ENCODE measurements around the gene STK32A. TPM values are rescaled to one million over a fixed set of nuclear protein-coding genes. Genes with fewer than 3 reads are reported as not detected.

Gene STK32A
- total RNA-seq, 1 experiment from 2014 or later = 1.2 TPM

DNA sequence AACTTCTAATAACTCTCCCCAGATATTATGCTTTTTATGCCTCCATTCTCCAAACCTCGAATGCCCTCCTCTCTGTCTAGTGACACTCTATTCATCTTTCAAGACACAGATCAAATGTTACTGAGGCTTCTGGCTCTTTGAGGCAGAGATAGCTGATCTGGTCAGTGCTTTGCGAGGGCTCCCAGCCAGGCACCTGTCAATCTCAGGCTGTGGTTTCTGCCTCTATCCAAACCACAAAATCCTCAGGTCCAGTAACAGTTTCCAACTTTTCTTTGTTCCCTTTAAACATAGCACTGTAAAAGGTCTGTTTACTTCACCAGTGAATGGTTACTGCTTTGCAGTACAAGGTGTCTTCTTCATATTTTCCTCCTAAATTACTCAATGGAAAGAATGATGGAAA lies 11.5 kb upstream of the STK32A start:
- DNase-seq (ENCODE audit: low read depth, low spot score) (no peak), ATAC-seq (no peak)
- no peak overlapping the region for H3K27ac ChIP-seq (ENCODE audit: low read depth, low read length)
- ChIA-PET RAD21 (ENCODE audit: low non-redundant PET in 1 of 2, low total read pairs in 2 of 2, uncharacterized antibody in 2 of 2, unreplicated experiment in 2 of 2) (interaction anchor here (1.9 to 2.1 kb wide), 2 partner anchors 146 kb away, joined by 6 to 19 read pairs; no protein-coding TSS in a partner anchor), CTCF (interaction anchor here (0.6 to 2.2 kb wide), 6 partner anchors 21 to 355 kb away, joined by 3 to 102 read pairs (median 6); no protein-coding TSS in a partner anchor), POLR2A (interaction anchor here (1.4 kb wide), 1 partner anchor 146 kb away, joined by 7 read pairs; no protein-coding TSS in a partner anchor)
- no peaks in the 10 kb centered on the region for H3K79me2 ChIP-seq (ENCODE audit: insufficient read depth, low read length)
- no TSS peak for BruUV-seq (replicated peaks)
- H3K4me2 ChIP-seq (ENCODE audit: low read length) = no peak overlapping the region
- no peak overlapping the region for H2AFZ ChIP-seq (ENCODE audit: low read depth, low read length, poor library complexity, severe bottlenecking)
- no peaks in the 10 kb centered on the region for H3K36me3 ChIP-seq (ENCODE audit: control insufficient read depth in 1 of 2, insufficient read depth in 2 of 2, low read length in 2 of 2)
- no peaks in the 10 kb centered on the region for H3K9me2 ChIP-seq (ENCODE audit: insufficient read depth)
- H4K20me1 ChIP-seq (ENCODE audit: insufficient read depth) = no peaks in the 10 kb centered on the region
- peaks cover 24% of the 10 kb centered on the region; the same call in 1 of the 2 replicates for H3K27me3 ChIP-seq (ENCODE audit: insufficient read depth, low read length)
- TF ChIP-seq, protein P1, sequence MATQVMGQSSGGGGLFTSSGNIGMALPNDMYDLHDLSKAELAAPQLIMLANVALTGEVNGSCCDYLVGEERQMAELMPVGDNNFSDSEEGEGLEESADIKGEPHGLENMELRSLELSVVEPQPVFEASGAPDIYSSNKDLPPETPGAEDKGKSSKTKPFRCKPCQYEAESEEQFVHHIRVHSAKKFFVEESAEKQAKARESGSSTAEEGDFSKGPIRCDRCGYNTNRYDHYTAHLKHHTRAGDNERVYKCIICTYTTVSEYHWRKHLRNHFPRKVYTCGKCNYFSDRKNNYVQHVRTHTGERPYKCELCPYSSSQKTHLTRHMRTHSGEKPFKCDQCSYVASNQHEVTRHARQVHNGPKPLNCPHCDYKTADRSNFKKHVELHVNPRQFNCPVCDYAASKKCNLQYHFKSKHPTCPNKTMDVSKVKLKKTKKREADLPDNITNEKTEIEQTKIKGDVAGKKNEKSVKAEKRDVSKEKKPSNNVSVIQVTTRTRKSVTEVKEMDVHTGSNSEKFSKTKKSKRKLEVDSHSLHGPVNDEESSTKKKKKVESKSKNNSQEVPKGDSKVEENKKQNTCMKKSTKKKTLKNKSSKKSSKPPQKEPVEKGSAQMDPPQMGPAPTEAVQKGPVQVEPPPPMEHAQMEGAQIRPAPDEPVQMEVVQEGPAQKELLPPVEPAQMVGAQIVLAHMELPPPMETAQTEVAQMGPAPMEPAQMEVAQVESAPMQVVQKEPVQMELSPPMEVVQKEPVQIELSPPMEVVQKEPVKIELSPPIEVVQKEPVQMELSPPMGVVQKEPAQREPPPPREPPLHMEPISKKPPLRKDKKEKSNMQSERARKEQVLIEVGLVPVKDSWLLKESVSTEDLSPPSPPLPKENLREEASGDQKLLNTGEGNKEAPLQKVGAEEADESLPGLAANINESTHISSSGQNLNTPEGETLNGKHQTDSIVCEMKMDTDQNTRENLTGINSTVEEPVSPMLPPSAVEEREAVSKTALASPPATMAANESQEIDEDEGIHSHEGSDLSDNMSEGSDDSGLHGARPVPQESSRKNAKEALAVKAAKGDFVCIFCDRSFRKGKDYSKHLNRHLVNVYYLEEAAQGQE (IDR thresholded peaks at IDR 0.05; ENCODE audit: low read depth) = no peak
- TF ChIP-seq POLR2AphosphoS5 (IDR thresholded peaks at IDR 0.05; ENCODE audit: low read depth, low read length) (no peak), CBX3 (IDR thresholded peaks at IDR 0.05; ENCODE audit: low read depth) (no peak)
- no peaks in the 10 kb centered on the region for H3K9me3 ChIP-seq (ENCODE audit: control insufficient read depth in 1 of 2, insufficient read depth in 1 of 2, low read depth in 1 of 2, low read length in 2 of 2)
- intact Hi-C loops (cut with micrococcal nuclease) = no loop called here
- H3K4me1 ChIP-seq (ENCODE audit: control insufficient read depth in 1 of 2, insufficient read depth in 2 of 2, low read length in 2 of 2) = no peaks in the 10 kb centered on the region
- H3K9ac ChIP-seq (ENCODE audit: low read length) = no peak overlapping the region
- no peak overlapping the region for H3K4me3 ChIP-seq (replicated peaks in 1 of 2; ENCODE audit: low read depth in 1 of 2, low read length in 2 of 2)
